ENCODE results near the gene CMSS1. TPM values are rescaled to one million over a fixed set of nuclear protein-coding genes. Genes with fewer than 3 reads are reported as not detected.

Gene CMSS1
- total and polyA plus RNA-seq, 8 donors, result 14.4 to 29.9 (median 15.9) TPM

DNA sequence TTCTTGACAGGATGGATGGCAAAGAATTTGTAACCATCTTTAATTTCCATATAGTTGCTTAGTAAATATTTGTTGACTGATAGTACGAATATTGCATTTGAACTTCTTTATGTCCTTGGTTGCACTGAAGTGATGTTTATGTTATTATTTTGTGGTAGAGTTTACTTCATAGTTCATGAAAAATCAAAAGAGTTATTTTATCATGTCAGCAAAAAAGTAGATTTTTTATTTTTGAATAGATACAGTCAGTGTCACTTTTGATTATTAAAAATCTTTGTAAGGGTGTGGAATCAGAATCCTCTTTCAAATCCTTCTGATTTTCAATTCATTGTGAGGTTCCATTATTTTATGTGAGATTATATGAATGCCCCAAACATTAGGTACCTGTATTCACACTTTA is 261.7 kb downstream of the CMSS1 start:
- Histone ChIP-seq H3K27ac (no peak overlapping the region), H3K27me3 (no peaks in the 10 kb centered on the region), H3K4me3 (no peak overlapping the region), H3K4me1 (peaks cover 8 to 16% (median 16%) of the 10 kb centered on the region in 3 donors), H3K9me3 (no peaks in the 10 kb centered on the region), H3K36me3 (no peaks in the 10 kb centered on the region)
- DNase-seq, result no peak
- WGBS, 2 donors, result 75 to 80% methylated on average over 1 of the region's 1 CpG
- ATAC-seq, result no peak
- TF ChIP-seq, protein P1, sequence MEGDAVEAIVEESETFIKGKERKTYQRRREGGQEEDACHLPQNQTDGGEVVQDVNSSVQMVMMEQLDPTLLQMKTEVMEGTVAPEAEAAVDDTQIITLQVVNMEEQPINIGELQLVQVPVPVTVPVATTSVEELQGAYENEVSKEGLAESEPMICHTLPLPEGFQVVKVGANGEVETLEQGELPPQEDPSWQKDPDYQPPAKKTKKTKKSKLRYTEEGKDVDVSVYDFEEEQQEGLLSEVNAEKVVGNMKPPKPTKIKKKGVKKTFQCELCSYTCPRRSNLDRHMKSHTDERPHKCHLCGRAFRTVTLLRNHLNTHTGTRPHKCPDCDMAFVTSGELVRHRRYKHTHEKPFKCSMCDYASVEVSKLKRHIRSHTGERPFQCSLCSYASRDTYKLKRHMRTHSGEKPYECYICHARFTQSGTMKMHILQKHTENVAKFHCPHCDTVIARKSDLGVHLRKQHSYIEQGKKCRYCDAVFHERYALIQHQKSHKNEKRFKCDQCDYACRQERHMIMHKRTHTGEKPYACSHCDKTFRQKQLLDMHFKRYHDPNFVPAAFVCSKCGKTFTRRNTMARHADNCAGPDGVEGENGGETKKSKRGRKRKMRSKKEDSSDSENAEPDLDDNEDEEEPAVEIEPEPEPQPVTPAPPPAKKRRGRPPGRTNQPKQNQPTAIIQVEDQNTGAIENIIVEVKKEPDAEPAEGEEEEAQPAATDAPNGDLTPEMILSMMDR (IDR thresholded peaks at IDR 0.05), result no peak
- intact Hi-C loops (cut with DNase I), result loop anchor here in 1 of 3 donors (10.0 kb wide), 1 partner anchor 175 kb away; no protein-coding TSS in a partner anchor
- FAIRE-seq, result no peak

DNA sequence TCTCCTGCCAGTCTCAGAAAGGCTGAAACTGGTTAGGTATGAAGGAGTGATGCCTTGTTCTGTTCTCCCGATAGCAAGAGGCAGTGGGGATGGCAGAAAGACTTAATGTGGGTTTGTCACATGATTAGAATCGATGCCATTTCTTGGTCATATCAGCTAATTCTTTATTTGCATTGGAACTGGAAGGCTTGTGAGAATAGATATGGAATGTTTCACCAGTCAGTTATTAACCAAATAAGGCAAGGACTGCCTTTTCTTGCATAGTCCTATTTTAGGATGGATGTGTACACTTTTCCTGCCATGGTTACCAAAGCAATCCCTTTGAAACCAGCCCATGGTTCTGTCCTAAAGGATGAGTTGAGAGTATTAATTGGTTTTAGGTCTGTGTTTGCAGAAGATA is 262.9 kb downstream of the CMSS1 start:
- DNase-seq, result no peak
- no peaks in the 10 kb centered on the region for H3K9me3 ChIP-seq
- peaks cover 8 to 16% (median 16%) of the 10 kb centered on the region in 3 donors for H3K4me1 ChIP-seq
- H3K4me3 ChIP-seq, result no peak overlapping the region
- TF ChIP-seq, protein P1 (IDR thresholded peaks at IDR 0.05), result no peak
- ATAC-seq, result peak; percentile 69 to 89 (median 81)
- FAIRE-seq, result no peak
- intact Hi-C loops (cut with DNase I), result no loop called here
- no peaks in the 10 kb centered on the region for H3K27me3 ChIP-seq
- H3K27ac ChIP-seq, result peak overlapping the region in 1 of 4 donors; percentile 30
- 21 to 22% methylated on average over 2 of the region's 2 CpGs for WGBS, 2 donors
- no peaks in the 10 kb centered on the region for H3K36me3 ChIP-seq

DNA sequence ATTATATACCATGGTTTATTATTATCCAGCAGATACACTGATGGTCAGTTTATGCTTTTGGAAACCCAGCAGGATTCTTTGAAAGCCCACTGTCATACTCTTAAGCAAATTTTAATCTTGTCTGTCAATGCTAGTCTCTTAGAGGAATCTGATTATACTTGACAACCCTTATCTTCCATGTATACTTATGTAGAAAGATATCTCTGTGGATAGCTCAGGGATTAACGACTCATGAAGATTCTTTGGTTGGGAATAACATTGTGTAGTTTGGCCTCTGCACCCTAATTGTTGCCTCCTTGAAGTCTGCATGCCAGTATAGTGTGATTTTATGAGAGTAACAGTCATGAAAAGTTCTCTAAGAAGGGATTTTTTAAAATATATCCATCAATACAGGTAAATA is 263.6 kb downstream of the CMSS1 start:
- no peak for ATAC-seq
- no peak for DNase-seq
- Histone ChIP-seq H3K36me3 (no peaks in the 10 kb centered on the region), H3K9me3 (no peaks in the 10 kb centered on the region), H3K27me3 (no peaks in the 10 kb centered on the region), H3K4me3 (no peak overlapping the region), H3K4me1 (peaks cover 8 to 21% (median 16%) of the 10 kb centered on the region in 3 donors), H3K27ac (no peak overlapping the region)
- no peak for FAIRE-seq
- 55 to 69% methylated on average over 1 of the region's 1 CpG for WGBS, 2 donors
- intact Hi-C loops (cut with DNase I), result no loop called here
- TF ChIP-seq, protein P1 (IDR thresholded peaks at IDR 0.05), result no peak

DNA sequence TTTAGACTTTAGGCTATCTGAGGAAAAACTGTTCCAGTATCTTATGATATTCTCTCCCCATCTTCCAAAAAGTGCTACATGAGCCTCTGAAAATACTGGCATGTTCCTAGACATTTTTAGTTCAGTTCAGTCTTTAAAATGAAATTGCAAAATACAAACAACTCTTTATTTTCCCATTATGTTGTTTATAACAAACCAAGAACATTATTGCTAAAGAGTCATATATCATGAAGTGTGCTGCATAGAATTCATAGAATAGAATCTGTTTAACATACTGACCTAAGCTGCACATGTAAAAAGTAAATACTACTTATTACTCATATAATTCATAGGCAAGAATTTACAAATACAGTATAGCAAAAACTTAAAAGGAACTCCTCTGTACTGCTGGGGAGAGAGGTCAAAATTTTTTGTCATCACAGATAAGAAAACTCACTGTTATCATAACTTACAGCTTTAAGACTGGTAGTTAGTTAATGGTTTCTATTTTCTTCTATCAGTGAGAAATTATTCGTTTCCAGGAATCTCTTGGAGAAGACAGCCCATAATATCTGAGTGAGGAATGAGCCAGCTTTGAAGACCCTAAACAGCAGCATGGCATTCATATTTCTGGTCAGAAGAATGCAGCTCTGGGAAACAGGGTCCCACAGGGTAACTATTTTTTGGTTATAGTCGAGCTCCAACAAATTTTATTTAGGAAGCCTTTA is 264.5 kb downstream of the CMSS1 start:
- Histone ChIP-seq H3K4me3 (no peak overlapping the region), H3K4me1 (peaks cover 8 to 17% (median 10%) of the 10 kb centered on the region in 3 donors), H3K9me3 (no peaks in the 10 kb centered on the region), H3K27ac (no peak overlapping the region), H3K27me3 (no peaks in the 10 kb centered on the region), H3K36me3 (no peaks in the 10 kb centered on the region)
- FAIRE-seq (no peak), ATAC-seq (no peak), DNase-seq (no peak)
- 69 to 70% methylated on average over 2 of the region's 2 CpGs for WGBS, 2 donors
- TF ChIP-seq, protein P1 (IDR thresholded peaks at IDR 0.05), result no peak
- intact Hi-C loops (cut with DNase I), result no loop called here

DNA sequence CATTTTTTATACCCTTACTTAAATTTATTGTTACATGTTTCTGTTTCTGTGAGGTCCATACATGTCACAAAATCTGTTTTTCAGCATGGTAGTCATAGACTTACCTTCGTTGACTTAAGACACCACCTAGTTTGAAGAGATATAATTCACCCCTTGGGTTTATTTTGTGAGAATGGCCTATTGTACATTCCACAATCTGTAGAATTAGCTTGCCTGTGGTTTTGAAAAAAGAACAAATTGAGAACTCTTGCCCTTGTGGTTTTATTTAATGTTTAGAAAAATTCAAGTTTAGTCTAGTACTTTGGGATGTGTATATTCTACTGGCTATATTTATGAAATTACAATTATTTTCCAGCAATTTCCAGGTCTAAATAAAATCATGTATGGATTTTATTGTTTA is 265.1 kb downstream of the CMSS1 start:
- FAIRE-seq (no peak), ATAC-seq (no peak), DNase-seq (no peak)
- intact Hi-C loops (cut with DNase I), result no loop called here
- Histone ChIP-seq H3K27me3 (no peaks in the 10 kb centered on the region), H3K4me3 (no peak overlapping the region), H3K4me1 (peaks cover 8 to 17% (median 9%) of the 10 kb centered on the region in 3 donors), H3K9me3 (no peaks in the 10 kb centered on the region), H3K36me3 (no peaks in the 10 kb centered on the region), H3K27ac (no peak overlapping the region)
- TF ChIP-seq, protein P1 (IDR thresholded peaks at IDR 0.05), result no peak
- 96% methylated on average over 1 of the region's 1 CpG for WGBS, 2 donors
